ENCODE data around the gene RBM20. TPM values are rescaled to one million over a fixed set of nuclear protein-coding genes. Genes with fewer than 3 reads are reported as not detected.
A peak's percentile ranks its signal among the peaks of the same experiment; 100 is the strongest.

RBM20 gene
- polyA plus RNA-seq, 2 of the 4 experiments (the other 2 are of a cell fraction) = 1.5 to 1.8 TPM

DNA sequence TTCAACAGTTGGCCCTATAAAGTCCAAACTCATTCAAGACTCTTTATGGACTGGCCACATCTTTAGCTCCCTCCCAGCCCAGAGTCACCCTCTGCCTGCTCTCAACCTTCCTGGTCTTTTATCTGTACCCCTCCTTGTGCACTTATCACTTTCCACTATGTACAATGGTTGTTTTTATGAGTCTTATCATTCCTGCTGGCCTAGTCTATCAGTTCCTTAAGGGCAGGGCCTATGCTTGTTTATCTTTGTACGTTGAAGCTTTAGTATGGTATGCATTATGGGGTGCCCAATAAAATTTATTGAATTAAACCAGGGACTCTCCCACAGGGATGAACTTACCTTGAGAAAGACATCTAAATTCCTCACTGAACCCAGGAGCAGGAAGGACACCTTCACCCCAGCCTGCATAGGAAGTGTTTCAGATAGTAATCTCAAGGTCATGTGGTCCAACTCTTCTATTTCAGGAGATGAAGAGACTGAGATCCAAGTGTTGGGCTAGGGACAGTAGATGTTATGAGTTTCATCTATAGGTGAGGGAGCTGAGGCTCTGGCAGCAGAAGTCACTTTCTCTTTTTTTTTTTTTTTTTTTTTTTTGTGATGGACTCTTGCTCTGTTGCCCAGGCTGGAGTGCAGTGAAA is 214.3 kb downstream of the RBM20 start:
- Histone ChIP-seq H3K9me3 (no peaks in the 10 kb centered on the region), H3K4me3 (no peak overlapping the region), H3K4me2 (no peak overlapping the region), H3K4me1 (0 out of 3 replicates have a peak, but pooled peaks cover 3% of the 10 kb centered on the region), H3K27ac (no peak overlapping the region)
- DNase-seq (ENCODE audit: low read depth in 1 of 2, low spot score in 1 of 2) = no peak
- ATAC-seq = peak in 1 of 2 experiments; percentile 21; a peak in 2 of 6 replicates
- WGBS (ENCODE audit: missing lambda C conversion rate) = 41% methylated on average over 1 of the region's 1 CpG
- ChIA-PET POLR2A (interaction anchor here (1.5 kb wide), 1 partner anchor 13 kb away, joined by 5 read pairs; the partner anchor contains the start of gene PDCD4), CTCF (interaction anchor here (0.9 to 3.1 kb wide), 5 partner anchors 13 to 248 kb away, joined by 3 to 12 read pairs (median 4); no protein-coding TSS in a partner anchor)
- FAIRE-seq = no peak
- TF ChIP-seq ZFP36 (IDR thresholded peaks at IDR 0.05; ENCODE audit: borderline replicate concordance, partially characterized antibody) (no peak), PHF8 (IDR thresholded peaks at IDR 0.05; ENCODE audit: borderline replicate concordance, low read depth) (no peak), HOXA7 (CRISPR knock-in tag; IDR thresholded peaks at IDR 0.05) (no peak), FOSB (CRISPR knock-in tag; IDR thresholded peaks at IDR 0.05) (no peak), POLR2A (IDR thresholded peaks at IDR 0.05; ENCODE audit: low read length) (no peak), EHF (CRISPR knock-in tag; IDR thresholded peaks at IDR 0.05) (no peak), ZC3H11A (IDR thresholded peaks at IDR 0.05) (no peak)
- TF ChIP-seq, protein P1, sequence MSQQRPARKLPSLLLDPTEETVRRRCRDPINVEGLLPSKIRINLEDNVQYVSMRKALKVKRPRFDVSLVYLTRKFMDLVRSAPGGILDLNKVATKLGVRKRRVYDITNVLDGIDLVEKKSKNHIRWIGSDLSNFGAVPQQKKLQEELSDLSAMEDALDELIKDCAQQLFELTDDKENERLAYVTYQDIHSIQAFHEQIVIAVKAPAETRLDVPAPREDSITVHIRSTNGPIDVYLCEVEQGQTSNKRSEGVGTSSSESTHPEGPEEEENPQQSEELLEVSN (IDR thresholded peaks at IDR 0.05; ENCODE audit: borderline replicate concordance, low read depth) = no peak
- TF ChIP-seq, protein P2, sequence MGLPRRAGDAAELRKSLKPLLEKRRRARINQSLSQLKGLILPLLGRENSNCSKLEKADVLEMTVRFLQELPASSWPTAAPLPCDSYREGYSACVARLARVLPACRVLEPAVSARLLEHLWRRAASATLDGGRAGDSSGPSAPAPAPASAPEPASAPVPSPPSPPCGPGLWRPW (IDR thresholded peaks at IDR 0.05) = no peak
- TF ChIP-seq, protein P3, sequence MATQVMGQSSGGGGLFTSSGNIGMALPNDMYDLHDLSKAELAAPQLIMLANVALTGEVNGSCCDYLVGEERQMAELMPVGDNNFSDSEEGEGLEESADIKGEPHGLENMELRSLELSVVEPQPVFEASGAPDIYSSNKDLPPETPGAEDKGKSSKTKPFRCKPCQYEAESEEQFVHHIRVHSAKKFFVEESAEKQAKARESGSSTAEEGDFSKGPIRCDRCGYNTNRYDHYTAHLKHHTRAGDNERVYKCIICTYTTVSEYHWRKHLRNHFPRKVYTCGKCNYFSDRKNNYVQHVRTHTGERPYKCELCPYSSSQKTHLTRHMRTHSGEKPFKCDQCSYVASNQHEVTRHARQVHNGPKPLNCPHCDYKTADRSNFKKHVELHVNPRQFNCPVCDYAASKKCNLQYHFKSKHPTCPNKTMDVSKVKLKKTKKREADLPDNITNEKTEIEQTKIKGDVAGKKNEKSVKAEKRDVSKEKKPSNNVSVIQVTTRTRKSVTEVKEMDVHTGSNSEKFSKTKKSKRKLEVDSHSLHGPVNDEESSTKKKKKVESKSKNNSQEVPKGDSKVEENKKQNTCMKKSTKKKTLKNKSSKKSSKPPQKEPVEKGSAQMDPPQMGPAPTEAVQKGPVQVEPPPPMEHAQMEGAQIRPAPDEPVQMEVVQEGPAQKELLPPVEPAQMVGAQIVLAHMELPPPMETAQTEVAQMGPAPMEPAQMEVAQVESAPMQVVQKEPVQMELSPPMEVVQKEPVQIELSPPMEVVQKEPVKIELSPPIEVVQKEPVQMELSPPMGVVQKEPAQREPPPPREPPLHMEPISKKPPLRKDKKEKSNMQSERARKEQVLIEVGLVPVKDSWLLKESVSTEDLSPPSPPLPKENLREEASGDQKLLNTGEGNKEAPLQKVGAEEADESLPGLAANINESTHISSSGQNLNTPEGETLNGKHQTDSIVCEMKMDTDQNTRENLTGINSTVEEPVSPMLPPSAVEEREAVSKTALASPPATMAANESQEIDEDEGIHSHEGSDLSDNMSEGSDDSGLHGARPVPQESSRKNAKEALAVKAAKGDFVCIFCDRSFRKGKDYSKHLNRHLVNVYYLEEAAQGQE (IDR thresholded peaks at IDR 0.05) = no peak

DNA sequence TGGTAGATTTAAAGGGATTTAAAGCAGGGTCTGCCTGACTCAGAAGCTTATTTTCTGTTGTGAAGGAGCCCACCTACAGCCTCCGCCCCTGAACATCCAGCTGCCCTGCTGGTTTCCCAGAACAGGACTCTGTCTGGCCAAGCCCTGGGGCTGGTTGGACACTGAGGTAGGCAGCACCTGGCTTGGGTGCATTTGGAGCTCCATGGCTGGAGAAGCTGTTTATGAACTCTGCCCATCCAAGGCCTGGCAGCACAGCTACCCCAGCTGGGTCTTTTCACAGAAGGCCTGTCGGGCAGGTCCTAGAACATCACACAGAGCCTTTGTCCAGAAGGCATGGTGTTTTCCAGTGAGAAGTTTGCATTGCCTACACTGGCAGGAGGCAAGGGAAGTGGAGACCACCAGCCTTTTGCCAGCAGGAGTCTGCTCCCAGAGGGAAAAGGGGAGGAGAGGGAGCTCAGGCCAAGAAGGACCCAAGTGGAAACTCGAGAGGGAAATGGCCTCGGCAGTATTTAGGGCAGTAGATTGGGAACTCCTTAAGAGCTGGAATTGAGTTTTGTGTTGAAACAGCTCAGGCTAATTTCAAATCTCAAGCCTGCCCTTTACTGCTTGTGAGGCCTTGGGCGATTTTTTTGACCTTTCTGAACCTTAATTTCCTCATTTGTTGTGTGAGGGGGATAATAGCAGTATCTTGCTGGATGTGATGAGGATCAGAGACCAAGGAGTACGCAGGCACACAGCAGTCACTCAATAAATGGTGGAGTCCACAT is 215.3 kb downstream of the RBM20 start:
- H3K27ac ChIP-seq = peak overlapping the region in 1 of 2 experiments; percentile 11; a peak in 1 of 6 replicates
- ChIA-PET CTCF (interaction anchor here (0.6 to 3.1 kb wide), 4 partner anchors 15 to 249 kb away, joined by 4 to 12 read pairs (median 5); no protein-coding TSS in a partner anchor), POLR2A (interaction anchor here (1.5 kb wide), 1 partner anchor 12 kb away, joined by 5 read pairs; the partner anchor contains the start of gene PDCD4)
- no peak for DNase-seq (ENCODE audit: low read depth in 1 of 2, low spot score in 1 of 2)
- 64% methylated on average over 6 of the region's 6 CpGs for WGBS (ENCODE audit: missing lambda C conversion rate)
- peaks cover 4% of the 10 kb centered on the region for H3K4me1 ChIP-seq
- H3K9me3 ChIP-seq = no peaks in the 10 kb centered on the region
- ATAC-seq = no peak
- no peak overlapping the region for H3K4me2 ChIP-seq
- no peak for FAIRE-seq
- H3K4me3 ChIP-seq = no peak overlapping the region
- TF ChIP-seq ZSCAN20 (CRISPR knock-in tag; IDR thresholded peaks at IDR 0.05) (no peak), SREBF2 (IDR thresholded peaks at IDR 0.05) (no peak), JUN (IDR thresholded peaks at IDR 0.05) (no peak), CBX8 (IDR thresholded peaks at IDR 0.05) (no peak), ZC3H11A (IDR thresholded peaks at IDR 0.05) (no peak), HOXB13 (CRISPR knock-in tag; IDR thresholded peaks at IDR 0.05; ENCODE audit: low read depth) (no peak), GATA3 (IDR thresholded peaks at IDR 0.05; ENCODE audit: borderline replicate concordance) (no peak), EP300 (IDR thresholded peaks at IDR 0.05) (no peak), BHLHE40 (IDR thresholded peaks at IDR 0.05; ENCODE audit: low read depth, low read length) (no peak), RARB (CRISPR knock-in tag; IDR thresholded peaks at IDR 0.05) (no peak), PHF8 (IDR thresholded peaks at IDR 0.05; ENCODE audit: borderline replicate concordance, low read depth) (no peak), ESRRA (IDR thresholded peaks at IDR 0.05; ENCODE audit: borderline replicate concordance, low read length) (no peak), HMGXB4 (CRISPR knock-in tag; IDR thresholded peaks at IDR 0.05; ENCODE audit: borderline replicate concordance) (no peak), CHD4 (IDR thresholded peaks at IDR 0.05; ENCODE audit: borderline replicate concordance) (no peak), FOXS1 (CRISPR knock-in tag; IDR thresholded peaks at IDR 0.05) (no peak), NFE2L2 (conservative IDR thresholded peaks at IDR 0.05; ENCODE audit: low read length) (no peak), MYC (IDR thresholded peaks at IDR 0.05; ENCODE audit: borderline replicate concordance, low read length) (no peak)
- TF ChIP-seq, protein P1 (IDR thresholded peaks at IDR 0.05; ENCODE audit: borderline replicate concordance, low read depth) = no peak

All from A549 (cell line).